BE2C (cell line): ENCODE data around the gene CXCR6.
A peak's percentile ranks its signal among the peaks of the same experiment; 100 is the strongest.

ENCODE experiments used
- DNase-seq: peaks from one replicate; pipeline ENCODE4 v3.0.0-alpha.2; 2020
- H3K27me3 ChIP-seq: fragments of 250-450 bp; sonication (Bioruptor Pico); 2 replicates; pipeline ENCODE4 v1.5.1; 2020; ENCODE audit warnings: mild to moderate bottlenecking
- H3K36me3 ChIP-seq: fragments of 250-450 bp; sonication (Bioruptor Pico); 2 replicates; pipeline ENCODE4 v1.5.1; 2020; ENCODE audit warnings: mild to moderate bottlenecking
- H3K4me1 ChIP-seq: fragments of 250-450 bp; sonication (Bioruptor Pico); 2 replicates; pipeline ENCODE4 v1.5.1; 2020
- H3K4me3 ChIP-seq: 2 replicates; pipeline ENCODE4 v1.5.1; 2011; ENCODE audit warnings: low read depth, low read length
- H3K9me3 ChIP-seq: fragments of 250-450 bp; sonication (Bioruptor Pico); 2 replicates; pipeline ENCODE4 v1.5.1; 2020
- CTCF ChIP-seq: IDR thresholded peaks from 2 replicates; pipeline ENCODE4 v1.5.1; 2012; ENCODE audit warnings: mild to moderate bottlenecking, low read depth, low read length

The CXCR6 gene

GRCh38 chr3:45937206-45938042, 5.8 kb upstream of the CXCR6 start:
- H3K36me3 ChIP-seq: no peaks in the 10 kb centered on the region
- no peak overlapping the region for H3K4me3 ChIP-seq
- no peaks in the 10 kb centered on the region for H3K27me3 ChIP-seq
- H3K9me3 ChIP-seq: no peaks in the 10 kb centered on the region
- H3K4me1 ChIP-seq: no peaks in the 10 kb centered on the region
- no peak for DNase-seq
- TF ChIP-seq CTCF: no peak

GRCh38 chr3:45938043-45938435, 5.2 kb upstream of the CXCR6 start:
- DNase-seq: no peak
- TF ChIP-seq CTCF: no peak
- Histone ChIP-seq H3K9me3 (no peaks in the 10 kb centered on the region), H3K4me3 (no peak overlapping the region), H3K4me1 (no peaks in the 10 kb centered on the region), H3K36me3 (no peaks in the 10 kb centered on the region), H3K27me3 (no peaks in the 10 kb centered on the region)

GRCh38 chr3:45938864-45939263, 4.4 kb upstream of the CXCR6 start:
- peak; percentile 72 for DNase-seq
- Histone ChIP-seq H3K36me3 (no peaks in the 10 kb centered on the region), H3K27me3 (no peaks in the 10 kb centered on the region), H3K9me3 (no peaks in the 10 kb centered on the region), H3K4me3 (no peak overlapping the region), H3K4me1 (no peaks in the 10 kb centered on the region)
- TF ChIP-seq CTCF: peak; percentile 82

GRCh38 chr3:45939341-45939771, 3.9 kb upstream of the CXCR6 start:
- no peak for TF ChIP-seq CTCF
- H3K27me3 ChIP-seq: no peaks in the 10 kb centered on the region
- no peaks in the 10 kb centered on the region for H3K4me1 ChIP-seq
- H3K9me3 ChIP-seq: no peaks in the 10 kb centered on the region
- DNase-seq: no peak
- no peaks in the 10 kb centered on the region for H3K36me3 ChIP-seq
- no peak overlapping the region for H3K4me3 ChIP-seq

DNA sequence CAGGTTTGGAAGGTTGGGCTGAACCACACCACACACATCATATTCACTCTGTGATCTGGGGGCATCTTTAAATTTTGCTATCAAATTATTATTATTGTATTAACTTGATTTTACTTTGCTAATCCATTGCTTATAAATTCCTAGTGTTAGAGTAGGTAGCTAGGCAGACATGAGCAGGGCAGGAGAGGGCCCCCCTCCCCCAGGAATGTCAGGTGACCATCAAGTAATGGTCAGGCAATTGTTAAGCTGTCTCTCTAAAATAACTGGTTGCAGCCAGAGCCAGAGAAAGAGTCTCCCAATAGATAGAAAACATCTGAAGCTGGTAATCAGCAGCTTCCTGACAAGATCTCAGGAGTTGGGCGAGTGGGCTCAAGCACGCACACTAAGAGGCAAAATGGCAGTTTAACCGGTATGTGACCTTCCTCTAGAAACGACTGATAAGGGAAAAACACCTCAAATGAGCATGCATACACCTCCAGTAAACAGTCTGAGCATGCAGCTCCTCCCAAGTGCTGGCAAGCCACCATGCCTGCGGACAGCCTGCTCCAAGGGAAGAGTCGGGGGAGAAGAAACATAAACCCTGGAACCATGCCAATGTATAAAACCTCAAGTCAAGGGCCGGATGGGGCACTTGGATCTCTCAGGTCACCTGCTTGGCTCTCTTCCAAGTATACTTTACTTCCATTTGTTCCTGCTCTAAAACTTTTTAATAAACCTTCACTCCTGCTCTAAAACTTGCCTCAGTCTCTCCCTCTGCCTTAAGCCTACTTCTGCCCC, 3.1 kb upstream of the CXCR6 start:
- no peaks in the 10 kb centered on the region for H3K4me1 ChIP-seq
- no peaks in the 10 kb centered on the region for H3K9me3 ChIP-seq
- TF ChIP-seq CTCF: no peak
- H3K4me3 ChIP-seq: no peak overlapping the region
- no peaks in the 10 kb centered on the region for H3K27me3 ChIP-seq
- H3K36me3 ChIP-seq: no peaks in the 10 kb centered on the region
- DNase-seq: no peak

DNA sequence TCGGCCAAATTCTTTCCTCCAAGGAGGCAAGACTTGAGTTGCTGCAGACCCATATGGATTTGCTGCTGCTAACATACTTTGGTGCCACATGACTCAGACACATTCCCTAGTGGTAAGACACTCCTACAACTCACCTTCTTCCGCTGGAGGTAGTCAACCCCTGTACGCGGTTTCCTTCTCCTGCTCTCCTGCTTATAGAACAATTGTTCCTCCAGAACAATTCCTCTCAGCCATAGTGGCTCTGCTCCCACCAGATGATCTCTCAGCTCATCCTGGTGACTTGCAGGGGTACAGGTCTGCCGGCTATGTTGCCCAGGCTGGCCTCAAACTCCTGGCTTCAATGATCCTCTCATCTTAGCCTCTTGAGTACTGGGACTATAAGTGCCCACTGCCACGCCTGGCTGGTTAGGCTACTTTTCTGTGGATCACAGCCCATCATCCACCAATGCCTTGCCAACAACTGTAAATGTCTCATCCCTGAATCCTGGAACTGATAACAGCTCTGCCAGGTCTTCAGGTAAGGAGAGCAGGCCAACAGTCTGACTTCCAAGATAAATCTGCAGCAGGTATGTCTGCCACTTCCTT, 2.4 kb upstream of the CXCR6 start:
- no peak for TF ChIP-seq CTCF
- no peak overlapping the region for H3K4me3 ChIP-seq
- no peaks in the 10 kb centered on the region for H3K36me3 ChIP-seq
- H3K4me1 ChIP-seq: no peaks in the 10 kb centered on the region
- no peaks in the 10 kb centered on the region for H3K27me3 ChIP-seq
- no peak for DNase-seq
- H3K9me3 ChIP-seq: no peaks in the 10 kb centered on the region
